ENCODE results near the gene GRIPAP1. TPM values are rescaled to one million over a fixed set of nuclear protein-coding genes. Genes with fewer than 3 reads are reported as not detected.

The GRIPAP1 gene
- total and polyA plus RNA-seq, 2 of the 13 experiments (the other 11 are each of a cell fraction or from before 2014, with no cell fraction given) = 16.1 to 22.6 TPM

GRCh38 chrX:48974033-48974432 is 28.0 kb downstream of the GRIPAP1 start:
- Histone ChIP-seq H3K4me2 (ENCODE audit: low read depth, low read length) (no peak overlapping the region), H2AFZ (ENCODE audit: low read length) (no peak overlapping the region), H3K79me2 (ENCODE audit: insufficient read depth, low read length) (no peaks in the 10 kb centered on the region), H3K9me3 (ENCODE audit: low read length) (no peaks in the 10 kb centered on the region), H3K36me3 (replicated peaks in 1 of 2; ENCODE audit: control insufficient read depth in 1 of 2, insufficient read depth in 2 of 2, low read length in 2 of 2) (peaks cover 1 to 7% of the 10 kb centered on the region in 2 experiments; a peak in 4 of 5 replicates), H3K4me1 (ENCODE audit: insufficient read depth, low read length) (peaks cover 11% of the 10 kb centered on the region), H3K9ac (ENCODE audit: insufficient read depth, low read depth, low read length) (no peak overlapping the region), H3K27ac (ENCODE audit: extremely low read length, insufficient read depth, low read length) (no peak overlapping the region), H3K4me3 (replicated peaks in 1 of 3; ENCODE audit: insufficient read depth in 1 of 3, low read depth in 2 of 3, low read length in 3 of 3) (no peak overlapping the region), H3K27me3 (ENCODE audit: control insufficient read depth in 1 of 2, insufficient read depth in 2 of 2, low read length in 2 of 2) (no peaks in the 10 kb centered on the region), H4K20me1 (ENCODE audit: insufficient read depth, low read length) (no peaks in the 10 kb centered on the region)
- no peak for DNase-seq (ENCODE audit: low spot score)
- POLR2A ChIA-PET = no interaction called here
- no TSS peak for BruUV-seq (replicated peaks)
- CTCF ChIA-PET (ENCODE audit: low intra/inter-chr PET ratio, low total read pairs) = no interaction called here
- no CpG with 5 or more reads among the region's 3 CpGs for WGBS (ENCODE audit: low lambda C conversion rate)
- intact Hi-C loops (cut with micrococcal nuclease; ENCODE audit: unreplicated experiment) = no loop called here
- no peak for ATAC-seq
- FAIRE-seq = no peak
- in situ Hi-C loops (cut with HindIII; ENCODE audit: extremely low pct_ligation_motif_present, low pct_unique_long_range_greater_than_20kb) = no loop called here
- TF ChIP-seq ZNF558 (CRISPR knock-in tag; IDR thresholded peaks at IDR 0.05; ENCODE audit: borderline replicate concordance) (no peak), TCF7 (IDR thresholded peaks at IDR 0.05; ENCODE audit: low read depth) (no peak), THRA (CRISPR knock-in tag; IDR thresholded peaks at IDR 0.05; ENCODE audit: borderline replicate concordance) (no peak), SATB2 (CRISPR knock-in tag; IDR thresholded peaks at IDR 0.05) (no peak), YY1 (IDR thresholded peaks at IDR 0.05; ENCODE audit: insufficient read depth, insufficient replicate concordance, low read depth, low read length) (no peak), ZNF557 (CRISPR knock-in tag; IDR thresholded peaks at IDR 0.05) (no peak), ZNF251 (CRISPR knock-in tag; IDR thresholded peaks at IDR 0.05) (no peak), ZNF605 (CRISPR knock-in tag; IDR thresholded peaks at IDR 0.05) (no peak), ERF (CRISPR knock-in tag; IDR thresholded peaks at IDR 0.05) (no peak), RFXANK (CRISPR knock-in tag; IDR thresholded peaks at IDR 0.05) (no peak), ZNF207 (IDR thresholded peaks at IDR 0.05; ENCODE audit: borderline replicate concordance) (no peak), ZNF574 (CRISPR knock-in tag; IDR thresholded peaks at IDR 0.05) (no peak), MBD4 (IDR thresholded peaks at IDR 0.05; ENCODE audit: borderline replicate concordance, low read length) (no peak), ZNF747 (CRISPR knock-in tag; IDR thresholded peaks at IDR 0.05; ENCODE audit: borderline replicate concordance) (no peak), NR2F6 (IDR thresholded peaks at IDR 0.05) (no peak), NR2F6 (CRISPR knock-in tag; IDR thresholded peaks at IDR 0.05) (no peak)
- TF ChIP-seq, protein P1, sequence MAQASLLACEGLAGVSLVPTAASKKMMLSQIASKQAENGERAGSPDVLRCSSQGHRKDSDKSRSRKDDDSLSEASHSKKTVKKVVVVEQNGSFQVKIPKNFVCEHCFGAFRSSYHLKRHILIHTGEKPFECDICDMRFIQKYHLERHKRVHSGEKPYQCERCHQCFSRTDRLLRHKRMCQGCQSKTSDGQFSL (CRISPR knock-in tag; IDR thresholded peaks at IDR 0.05) = no peak
- TF ChIP-seq, protein P2, sequence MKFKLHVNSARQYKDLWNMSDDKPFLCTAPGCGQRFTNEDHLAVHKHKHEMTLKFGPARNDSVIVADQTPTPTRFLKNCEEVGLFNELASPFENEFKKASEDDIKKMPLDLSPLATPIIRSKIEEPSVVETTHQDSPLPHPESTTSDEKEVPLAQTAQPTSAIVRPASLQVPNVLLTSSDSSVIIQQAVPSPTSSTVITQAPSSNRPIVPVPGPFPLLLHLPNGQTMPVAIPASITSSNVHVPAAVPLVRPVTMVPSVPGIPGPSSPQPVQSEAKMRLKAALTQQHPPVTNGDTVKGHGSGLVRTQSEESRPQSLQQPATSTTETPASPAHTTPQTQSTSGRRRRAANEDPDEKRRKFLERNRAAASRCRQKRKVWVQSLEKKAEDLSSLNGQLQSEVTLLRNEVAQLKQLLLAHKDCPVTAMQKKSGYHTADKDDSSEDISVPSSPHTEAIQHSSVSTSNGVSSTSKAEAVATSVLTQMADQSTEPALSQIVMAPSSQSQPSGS (CRISPR knock-in tag; IDR thresholded peaks at IDR 0.05) = no peak
